ENCODE data around the gene CD79A.

The CD79A gene

DNA sequence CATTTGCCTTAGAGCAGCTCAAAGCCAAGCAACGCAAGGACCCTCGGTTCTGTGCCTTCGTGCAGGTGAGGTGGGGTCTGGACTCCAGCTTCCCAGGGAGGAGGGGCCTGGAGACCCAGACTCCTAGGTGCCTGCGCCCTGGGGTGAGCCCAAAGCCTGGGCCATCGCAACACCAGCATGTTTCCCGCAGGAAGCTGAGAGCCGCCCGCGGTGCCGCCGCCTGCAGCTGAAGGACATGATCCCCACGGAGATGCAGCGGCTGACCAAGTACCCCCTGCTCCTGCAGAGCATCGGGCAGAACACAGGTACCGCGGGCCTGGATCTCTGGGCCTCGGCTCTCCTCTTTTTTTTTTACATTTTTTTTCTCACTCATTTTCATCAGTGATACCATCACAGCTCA is 25.5 kb downstream of the CD79A start:
- no peak for DNase-seq (ENCODE audit: insufficient read length, low spot score)
- no peak for TF ChIP-seq POLR2AphosphoS5 (IDR thresholded peaks at IDR 0.05; ENCODE audit: low read depth, low read length)
- TF ChIP-seq SPI1 (IDR thresholded peaks at IDR 0.05; ENCODE audit: low read depth, low read length), result no peak
- TF ChIP-seq POU2F2 (IDR thresholded peaks at IDR 0.05; ENCODE audit: low read depth, low read length), result no peak
- no peak for TF ChIP-seq PAX5 (IDR thresholded peaks at IDR 0.05; ENCODE audit: insufficient read depth, low read length, severe bottlenecking)
- TF ChIP-seq POLR2A (IDR thresholded peaks at IDR 0.05; ENCODE audit: low read depth, low read length), result no peak
- no peak for TF ChIP-seq TAF1 (IDR thresholded peaks at IDR 0.05; ENCODE audit: low read depth, low read length)
- no peak for FAIRE-seq

DNA sequence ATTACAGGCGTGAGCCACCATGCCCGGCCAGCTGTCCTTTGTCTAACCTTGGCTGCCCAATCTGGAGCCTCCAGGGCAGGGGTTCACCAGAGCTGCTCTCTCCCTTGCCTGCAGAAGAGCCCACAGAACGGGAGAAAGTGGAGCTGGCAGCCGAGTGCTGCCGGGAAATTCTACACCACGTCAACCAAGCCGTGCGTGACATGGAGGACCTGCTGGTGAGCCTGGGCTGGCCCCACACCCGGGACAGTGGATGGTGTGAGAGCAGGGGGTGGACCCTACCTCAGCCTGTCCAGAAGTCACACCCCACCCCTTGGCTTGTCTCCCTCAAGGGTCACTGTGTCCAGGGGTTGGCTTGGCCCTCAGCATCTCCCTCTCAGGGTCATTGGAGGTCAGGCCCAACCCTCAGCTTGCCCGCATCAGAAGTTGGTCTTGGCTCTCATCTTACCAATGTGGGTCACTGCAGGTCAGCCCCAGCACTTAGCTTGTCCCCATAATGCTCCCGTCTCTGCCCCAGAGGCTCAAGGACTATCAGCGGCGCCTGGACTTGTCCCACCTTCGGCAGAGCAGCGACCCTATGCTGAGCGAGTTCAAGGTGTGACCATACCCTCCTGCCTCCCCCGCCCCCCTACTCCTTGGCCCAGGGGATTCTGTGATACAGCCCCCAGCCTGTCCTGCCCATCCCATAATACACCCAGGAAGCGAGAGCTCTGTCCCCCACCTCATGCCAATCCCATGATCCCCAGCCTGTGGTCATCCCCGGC is 26.3 kb downstream of the CD79A start:
- TF ChIP-seq POLR2A (IDR thresholded peaks at IDR 0.05; ENCODE audit: low read depth, low read length), result no peak
- no peak for TF ChIP-seq SPI1 (IDR thresholded peaks at IDR 0.05; ENCODE audit: low read depth, low read length)
- no peak for TF ChIP-seq POU2F2 (IDR thresholded peaks at IDR 0.05; ENCODE audit: low read depth, low read length)
- no peak for TF ChIP-seq POLR2AphosphoS5 (IDR thresholded peaks at IDR 0.05; ENCODE audit: low read depth, low read length)
- no peak for TF ChIP-seq TAF1 (IDR thresholded peaks at IDR 0.05; ENCODE audit: low read depth, low read length)
- no peak for TF ChIP-seq PAX5 (IDR thresholded peaks at IDR 0.05; ENCODE audit: insufficient read depth, low read length, severe bottlenecking)
- FAIRE-seq (no peak), DNase-seq (ENCODE audit: insufficient read length, low spot score) (no peak)

DNA sequence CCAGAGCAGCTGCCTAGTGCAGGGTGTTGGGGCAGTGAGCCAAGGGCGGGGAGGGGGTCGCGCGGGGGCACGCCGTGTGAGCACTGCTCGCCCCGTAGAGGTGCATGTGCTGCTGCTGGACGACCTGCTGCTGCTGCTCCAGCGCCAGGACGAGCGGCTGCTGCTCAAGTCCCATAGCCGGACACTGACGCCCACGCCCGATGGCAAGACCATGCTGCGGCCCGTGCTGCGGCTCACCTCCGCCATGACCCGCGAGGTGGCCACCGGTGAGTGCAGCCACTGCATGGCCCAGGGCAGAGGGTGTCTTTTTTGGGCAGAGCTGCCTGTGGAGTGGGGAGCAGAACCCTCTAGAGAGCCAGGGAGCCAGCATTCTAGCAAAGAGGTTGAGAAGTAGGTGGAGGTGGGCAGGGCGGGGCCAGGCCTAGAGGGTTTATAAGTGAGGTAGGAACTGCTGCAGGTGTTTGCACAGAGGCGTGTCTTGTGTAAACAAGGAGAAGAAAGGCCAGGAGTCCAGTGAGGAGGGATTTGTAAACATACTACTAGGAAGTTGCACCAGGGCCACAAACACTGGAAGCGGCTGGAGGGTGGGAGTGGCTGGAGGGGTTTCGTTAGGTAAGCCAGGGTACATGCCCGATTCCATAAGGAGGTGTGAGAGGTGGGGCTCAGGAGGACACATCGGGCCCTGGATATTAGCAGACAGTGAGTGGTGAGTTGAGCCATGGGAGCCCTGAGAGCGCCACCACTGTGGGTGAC is 27.2 kb downstream of the CD79A start:
- FAIRE-seq, result no peak
- no peak for DNase-seq (ENCODE audit: insufficient read length, low spot score)
- TF ChIP-seq PAX5 (IDR thresholded peaks at IDR 0.05; ENCODE audit: insufficient read depth, low read length, severe bottlenecking) (no peak), POLR2A (IDR thresholded peaks at IDR 0.05; ENCODE audit: low read depth, low read length) (no peak), POU2F2 (IDR thresholded peaks at IDR 0.05; ENCODE audit: low read depth, low read length) (no peak), SPI1 (IDR thresholded peaks at IDR 0.05; ENCODE audit: low read depth, low read length) (no peak), TAF1 (IDR thresholded peaks at IDR 0.05; ENCODE audit: low read depth, low read length) (no peak), POLR2AphosphoS5 (IDR thresholded peaks at IDR 0.05; ENCODE audit: low read depth, low read length) (no peak)

DNA sequence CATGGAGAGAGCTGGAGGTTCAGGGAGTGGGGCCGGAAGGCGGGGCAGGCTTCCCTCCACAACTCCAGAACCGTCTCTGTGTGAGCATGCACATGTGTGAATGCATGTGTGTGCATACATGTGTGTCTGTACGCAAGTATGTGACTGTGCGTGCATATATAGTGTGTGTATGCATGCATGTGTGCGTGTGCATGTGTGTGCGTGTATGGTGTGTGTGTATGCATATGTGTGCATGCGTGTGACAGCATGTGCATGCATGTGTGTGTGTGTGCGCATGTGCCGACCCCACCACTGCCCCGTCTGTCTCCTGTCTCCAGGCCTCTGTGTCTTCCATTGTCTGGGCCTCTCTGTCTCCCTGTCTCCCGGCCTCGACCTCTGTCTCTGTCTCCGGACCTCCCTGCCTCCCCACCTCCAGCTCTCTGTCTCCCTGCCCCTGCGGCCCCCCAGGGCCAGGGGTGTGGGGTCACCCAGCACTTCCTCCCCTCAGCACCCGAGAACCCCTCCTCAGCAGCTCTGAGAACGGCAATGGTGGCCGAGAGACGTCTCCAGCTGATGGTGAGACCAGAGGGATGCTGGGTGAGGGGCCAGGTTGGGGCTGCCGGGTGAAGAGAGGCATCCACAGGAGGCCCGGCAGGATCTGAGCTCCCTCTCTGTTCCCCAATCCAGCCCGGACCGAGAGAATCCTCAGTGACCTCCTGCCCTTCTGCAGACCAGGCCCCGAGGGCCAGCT is 28.4 kb downstream of the CD79A start:
- no peak for DNase-seq (ENCODE audit: insufficient read length, low spot score)
- TF ChIP-seq POLR2A (IDR thresholded peaks at IDR 0.05; ENCODE audit: low read depth, low read length) (no peak), PAX5 (IDR thresholded peaks at IDR 0.05; ENCODE audit: insufficient read depth, low read length, severe bottlenecking) (no peak), TAF1 (IDR thresholded peaks at IDR 0.05; ENCODE audit: low read depth, low read length) (no peak), POLR2AphosphoS5 (IDR thresholded peaks at IDR 0.05; ENCODE audit: low read depth, low read length) (no peak), POU2F2 (IDR thresholded peaks at IDR 0.05; ENCODE audit: low read depth, low read length) (no peak), SPI1 (IDR thresholded peaks at IDR 0.05; ENCODE audit: low read depth, low read length) (no peak)
- no peak for FAIRE-seq

DNA sequence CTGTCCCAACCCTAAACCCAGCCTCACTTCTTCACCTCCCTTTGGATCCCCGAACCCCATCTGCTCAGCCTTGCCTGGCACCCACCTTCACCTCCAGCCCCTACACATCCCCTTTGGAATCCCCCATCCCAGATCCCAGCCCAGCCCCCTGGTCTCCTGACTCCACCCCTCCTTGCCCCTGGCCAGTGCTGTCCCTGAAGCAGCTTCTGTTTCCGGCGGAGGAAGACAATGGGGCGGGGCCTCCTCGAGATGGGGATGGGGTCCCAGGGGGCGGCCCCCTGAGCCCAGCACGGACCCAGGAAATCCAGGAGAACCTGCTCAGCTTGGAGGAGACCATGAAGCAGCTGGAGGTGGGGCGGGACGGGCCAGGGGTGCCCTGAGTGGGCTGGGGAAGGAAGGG is 29.2 kb downstream of the CD79A start:
- TF ChIP-seq PAX5 (IDR thresholded peaks at IDR 0.05; ENCODE audit: insufficient read depth, low read length, severe bottlenecking) (no peak), POLR2A (IDR thresholded peaks at IDR 0.05; ENCODE audit: low read depth, low read length) (no peak), POLR2AphosphoS5 (IDR thresholded peaks at IDR 0.05; ENCODE audit: low read depth, low read length) (no peak), TAF1 (IDR thresholded peaks at IDR 0.05; ENCODE audit: low read depth, low read length) (no peak), POU2F2 (IDR thresholded peaks at IDR 0.05; ENCODE audit: low read depth, low read length) (no peak), SPI1 (IDR thresholded peaks at IDR 0.05; ENCODE audit: low read depth, low read length) (no peak)
- FAIRE-seq (no peak), DNase-seq (ENCODE audit: insufficient read length, low spot score) (no peak)

DNA sequence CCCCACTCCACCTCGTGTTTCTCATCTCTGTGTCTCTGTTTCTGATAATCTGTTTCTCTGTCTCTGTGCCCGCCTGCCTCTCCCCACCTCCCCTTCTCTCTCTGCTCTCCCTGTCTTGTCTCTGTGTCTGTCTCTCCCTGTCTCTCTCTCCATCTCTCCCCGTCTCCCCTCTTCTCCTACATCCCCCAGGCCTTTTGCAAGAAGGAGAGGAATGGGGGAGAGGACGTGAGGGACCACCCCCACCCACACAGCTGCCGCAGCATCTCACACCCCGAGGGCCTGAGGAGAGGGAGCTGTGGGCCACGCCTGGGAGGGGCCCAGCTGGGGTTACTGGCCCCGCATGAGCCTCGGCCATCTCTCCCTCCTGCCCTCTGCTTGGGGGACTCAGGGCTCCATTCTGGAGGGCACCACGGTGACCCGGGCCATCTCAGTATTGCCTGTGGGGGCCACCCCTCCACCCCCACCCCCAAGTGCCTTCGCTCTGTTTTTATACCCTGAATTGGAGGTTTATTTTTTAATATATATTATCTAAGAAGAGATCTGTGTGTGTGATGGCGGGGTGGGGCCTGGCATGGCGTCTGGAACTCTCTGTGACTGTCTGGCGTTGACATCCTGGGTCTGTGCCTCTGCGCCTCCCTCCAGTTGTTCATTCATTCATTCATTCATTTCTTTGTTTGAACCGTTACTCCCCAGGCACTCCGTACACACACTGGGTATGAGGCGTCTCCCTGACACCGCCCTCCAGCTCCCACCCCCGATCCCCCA is 30.0 kb downstream of the CD79A start:
- FAIRE-seq (no peak), DNase-seq (ENCODE audit: insufficient read length, low spot score) (no peak)
- no peak for TF ChIP-seq POLR2A (IDR thresholded peaks at IDR 0.05; ENCODE audit: low read depth, low read length)
- TF ChIP-seq PAX5 (IDR thresholded peaks at IDR 0.05; ENCODE audit: insufficient read depth, low read length, severe bottlenecking), result no peak
- TF ChIP-seq TAF1 (IDR thresholded peaks at IDR 0.05; ENCODE audit: low read depth, low read length), result no peak
- no peak for TF ChIP-seq POLR2AphosphoS5 (IDR thresholded peaks at IDR 0.05; ENCODE audit: low read depth, low read length)
- TF ChIP-seq POU2F2 (IDR thresholded peaks at IDR 0.05; ENCODE audit: low read depth, low read length), result no peak
- no peak for TF ChIP-seq SPI1 (IDR thresholded peaks at IDR 0.05; ENCODE audit: low read depth, low read length)

DNA sequence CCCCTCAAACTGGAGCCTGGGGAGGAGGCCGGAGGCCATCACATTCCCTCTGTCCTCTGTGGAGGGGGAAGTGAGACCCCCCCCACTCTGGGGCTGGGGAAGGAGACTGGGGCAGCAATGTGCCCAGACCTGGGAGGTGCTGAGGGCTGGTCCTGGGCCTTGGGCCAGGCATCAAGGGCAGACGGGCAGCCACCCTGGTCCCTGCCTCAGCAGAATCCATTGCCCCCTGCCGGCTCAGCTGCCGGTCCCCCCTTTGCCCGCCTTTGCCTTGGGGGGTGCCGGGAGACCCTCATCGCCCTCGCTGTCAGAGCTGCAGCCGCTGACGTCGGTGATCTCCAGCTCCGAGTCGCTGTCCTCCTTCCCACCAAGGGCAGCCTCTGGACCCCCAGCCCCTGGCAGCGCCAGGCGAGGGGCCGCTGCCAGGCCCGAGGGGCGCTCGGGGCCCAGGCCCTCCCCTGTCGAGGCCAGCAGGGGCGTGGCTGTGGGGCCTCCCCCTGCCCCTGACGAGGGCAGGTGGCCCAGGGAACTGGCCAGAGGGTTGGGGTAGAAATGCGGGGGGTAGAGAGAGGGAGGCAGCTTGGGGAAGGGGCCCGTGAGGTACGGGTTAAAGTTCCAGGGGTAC is 31.0 kb downstream of the CD79A start:
- no peak for TF ChIP-seq POLR2AphosphoS5 (IDR thresholded peaks at IDR 0.05; ENCODE audit: low read depth, low read length)
- TF ChIP-seq POLR2A (IDR thresholded peaks at IDR 0.05; ENCODE audit: low read depth, low read length), result no peak
- no peak for TF ChIP-seq TAF1 (IDR thresholded peaks at IDR 0.05; ENCODE audit: low read depth, low read length)
- TF ChIP-seq PAX5 (IDR thresholded peaks at IDR 0.05; ENCODE audit: insufficient read depth, low read length, severe bottlenecking), result no peak
- TF ChIP-seq POU2F2 (IDR thresholded peaks at IDR 0.05; ENCODE audit: low read depth, low read length), result no peak
- no peak for TF ChIP-seq SPI1 (IDR thresholded peaks at IDR 0.05; ENCODE audit: low read depth, low read length)
- no peak for DNase-seq (ENCODE audit: insufficient read length, low spot score)
- FAIRE-seq, result no peak

Data from GM12891 (cell line).